HG02943 (cell line): ENCODE data around the gene BUD23.

Experiments
- ATAC-seq: cut with Tn5 transposase; IDR thresholded peaks from one replicate; pipeline ENCODE4 v1.9.1; 2021; ENCODE audit warnings: mild to moderate bottlenecking, low read depth, moderate library complexity; ENCODE audit not compliant: unreplicated experiment

Gene BUD23

DNA sequence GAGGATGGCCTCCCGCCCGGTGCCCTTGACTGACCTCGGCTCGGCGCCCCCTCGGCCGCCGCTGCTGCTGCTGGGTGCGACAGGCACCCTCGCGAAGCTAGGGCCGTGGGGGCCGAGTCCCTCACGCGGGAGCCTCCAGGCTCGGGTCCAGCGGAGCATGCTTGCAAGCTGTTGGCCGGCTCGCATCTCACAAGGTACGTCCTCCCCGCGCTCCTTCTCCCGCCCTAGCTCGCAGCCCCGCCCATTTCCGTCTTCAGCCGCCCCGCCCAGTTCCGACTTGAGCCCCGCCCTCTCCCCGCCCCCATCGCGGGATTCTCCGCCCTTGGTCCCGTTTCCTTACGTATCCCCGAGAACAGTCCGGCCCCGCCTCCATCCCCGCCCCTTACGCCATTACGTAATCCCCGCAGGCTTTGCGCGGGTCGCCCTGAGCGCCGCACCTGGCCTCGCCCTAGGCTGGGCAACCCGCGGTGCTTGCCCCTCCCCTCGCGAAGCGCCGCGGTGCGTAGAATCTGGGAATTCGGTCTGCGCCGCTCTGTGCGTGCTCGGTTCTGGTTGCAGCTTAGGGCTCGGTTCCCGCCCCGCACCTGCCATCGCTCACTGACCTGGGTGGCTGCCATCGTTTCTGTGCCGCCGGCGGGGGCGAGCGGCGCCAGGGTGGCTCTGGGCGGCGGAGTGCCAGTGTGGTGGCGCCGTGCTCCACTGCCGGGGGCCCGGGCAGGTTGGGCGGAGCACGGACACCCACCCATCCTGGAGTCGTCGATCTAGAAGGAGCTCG is 55.4 kb downstream of the BUD23 start, which contains the start of gene ABHD11:
Gene ABHD11 (minus strand): TSS at position 191 of the 775 bp plus-strand sequence. CDS start 32 bp downstream, at position 159.
- peak; percentile 86 for ATAC-seq

DNA sequence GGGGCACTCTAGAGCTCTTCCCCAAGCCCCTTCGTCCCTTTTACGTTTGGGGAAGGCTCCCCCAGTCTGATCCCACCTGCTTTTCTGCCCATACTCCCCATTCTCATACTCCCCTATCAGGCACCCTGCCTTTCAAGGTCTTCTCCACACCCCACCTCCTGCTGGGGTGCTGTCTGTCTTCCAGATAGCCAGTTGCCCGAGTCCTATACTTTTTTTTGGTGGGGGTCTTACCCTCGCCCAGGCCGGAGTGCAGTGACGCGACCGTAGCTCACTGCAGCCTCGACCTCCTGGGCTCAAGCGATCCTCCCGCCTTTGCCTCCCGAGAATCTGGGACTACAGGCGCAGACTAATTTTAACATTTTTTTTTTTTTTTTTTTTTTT is 56.0 kb downstream of the BUD23 start:
- no peak for ATAC-seq

DNA sequence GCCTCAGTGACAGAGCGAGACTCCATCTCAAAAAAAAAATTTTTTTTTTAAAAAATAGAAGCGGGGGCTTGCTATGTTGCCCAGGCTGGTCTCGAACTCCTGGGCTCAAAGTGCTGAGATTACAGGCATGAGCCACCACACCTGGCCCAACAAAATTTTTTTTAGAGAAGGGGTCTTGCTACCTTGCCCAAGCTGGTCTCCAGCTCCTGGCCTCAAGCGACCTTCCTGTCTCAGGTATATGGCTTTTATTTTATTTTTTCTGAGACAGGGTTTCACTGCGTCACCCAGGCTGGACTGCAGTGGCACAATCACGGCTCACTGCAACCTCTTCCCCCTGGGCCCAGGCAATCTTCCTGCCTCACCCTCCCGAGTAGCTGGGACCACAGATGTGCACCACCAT is 56.8 kb downstream of the BUD23 start:
- no peak for ATAC-seq

DNA sequence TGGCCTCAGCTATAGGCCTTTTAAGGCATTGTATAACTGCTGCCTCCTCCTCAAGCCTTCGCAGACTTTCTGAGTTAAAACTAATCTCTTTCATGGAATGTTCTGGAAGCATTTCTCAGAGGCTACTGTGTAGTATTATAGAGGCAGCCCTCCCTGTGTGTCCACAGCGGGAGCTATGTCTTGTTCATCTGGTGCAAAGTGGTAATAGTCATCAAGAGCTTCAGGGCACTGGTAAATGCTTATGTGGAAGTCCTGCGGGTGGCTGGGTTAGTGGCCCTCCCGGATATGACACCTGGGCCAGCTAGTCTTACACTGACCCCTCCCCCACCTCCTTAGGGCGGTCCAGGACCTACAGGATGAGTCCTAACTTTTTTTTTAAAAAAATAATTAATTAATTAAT is 57.4 kb downstream of the BUD23 start:
- no peak for ATAC-seq

DNA sequence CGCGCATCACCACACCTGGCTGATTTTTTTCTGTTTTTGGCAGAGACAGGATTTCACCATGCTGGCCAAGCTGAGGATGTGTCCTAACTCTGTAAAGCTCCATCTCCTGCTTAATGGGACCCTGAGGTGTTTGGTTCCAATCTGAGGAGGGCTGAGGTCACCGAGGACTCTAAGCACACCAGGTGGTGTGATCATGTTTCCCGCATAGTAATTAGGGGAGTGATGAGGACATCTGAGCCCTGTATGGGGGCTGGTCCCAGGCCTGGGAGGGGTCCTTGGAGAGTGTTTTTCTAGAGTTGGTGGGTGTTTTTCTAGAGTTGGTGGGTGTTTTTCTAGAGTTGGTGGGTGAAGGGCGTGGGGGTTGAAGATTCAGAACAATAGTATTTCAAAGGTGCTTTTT is 58.2 kb downstream of the BUD23 start:
- no peak for ATAC-seq

DNA sequence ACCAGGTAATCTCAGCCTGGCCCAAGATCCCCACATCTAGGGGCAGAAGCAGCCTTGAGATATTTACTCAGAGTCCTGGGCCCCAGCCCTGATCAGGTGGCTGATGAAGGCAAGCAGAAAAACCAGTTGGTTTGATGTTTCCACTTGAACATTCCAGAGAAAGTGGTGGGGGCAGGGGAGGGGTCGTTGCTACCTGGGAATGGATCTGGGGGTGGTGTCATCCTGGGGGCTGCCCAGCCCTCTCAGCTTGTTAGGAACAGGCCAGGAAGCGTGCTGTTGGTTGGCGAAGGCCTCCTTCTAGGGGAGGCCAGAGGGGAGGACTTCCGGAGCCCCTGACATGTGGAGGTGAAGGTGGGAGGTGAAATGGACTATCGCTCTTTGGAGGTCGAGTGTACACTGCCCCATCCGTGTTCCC is 58.9 kb downstream of the BUD23 start:
- ATAC-seq: no peak

DNA sequence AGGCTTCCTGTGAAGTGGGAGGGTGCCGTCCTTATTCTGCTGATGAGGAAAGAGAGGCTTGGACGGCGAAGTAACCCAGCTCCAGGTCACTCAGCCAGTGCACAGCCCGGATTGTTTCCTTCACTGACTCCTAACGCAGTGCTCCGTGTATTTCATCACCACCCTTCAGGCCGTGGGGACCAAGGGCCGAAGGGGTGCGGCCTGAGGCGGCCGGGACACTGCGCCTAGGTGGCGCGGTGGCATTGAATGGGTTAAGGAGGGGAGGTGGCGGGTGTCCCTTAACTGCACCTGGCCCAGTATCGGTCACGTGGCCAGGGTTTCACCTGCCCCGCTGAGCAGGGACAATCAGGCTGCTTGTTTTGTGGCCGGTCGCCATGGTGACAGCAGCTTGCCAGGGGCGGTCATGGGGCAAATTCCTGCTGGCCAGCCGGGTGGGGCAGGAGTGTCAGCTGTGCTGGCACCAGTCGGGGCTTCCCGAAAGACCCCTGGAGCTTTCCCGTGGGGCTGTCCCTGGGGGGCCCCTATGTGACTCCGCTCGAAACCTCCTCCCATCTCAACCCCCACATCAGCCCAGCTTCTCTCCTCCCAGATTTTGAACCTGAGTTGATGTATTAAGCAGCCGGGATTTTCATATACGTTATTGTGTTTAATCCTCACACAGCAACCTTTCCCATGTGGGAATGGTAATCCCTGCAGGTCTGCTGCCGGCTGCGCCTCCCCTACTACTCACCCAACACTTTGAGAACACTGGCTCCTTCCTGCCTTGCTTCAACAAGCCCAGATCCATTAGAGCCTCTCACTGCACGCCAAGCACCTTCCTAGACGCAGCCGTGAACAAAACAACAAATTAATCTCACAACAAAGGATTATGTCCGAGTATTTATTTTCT is 59.6 kb downstream of the BUD23 start:
- ATAC-seq: no peak

DNA sequence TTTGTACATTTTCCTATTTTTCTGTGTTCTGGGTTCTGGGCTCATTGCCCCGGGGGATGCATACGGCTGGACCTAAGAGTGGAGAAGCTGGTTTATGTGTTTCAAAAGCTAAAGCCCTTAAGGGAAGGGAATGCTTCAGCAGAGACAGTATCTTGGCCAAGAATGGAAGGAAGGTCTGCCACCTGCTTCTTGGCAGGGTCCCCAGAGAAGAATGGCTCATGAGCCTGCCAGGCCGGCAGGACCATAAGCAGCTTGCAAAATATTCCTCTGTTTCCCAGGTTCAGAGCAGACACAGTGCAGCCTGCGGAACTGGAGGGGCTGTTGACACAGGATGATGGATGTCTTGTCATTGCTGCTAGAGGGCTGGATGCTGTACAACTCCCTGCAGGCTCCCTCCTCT is 63.0 kb downstream of the BUD23 start:
- ATAC-seq: no peak
